ENCODE data around the gene HSF5. TPM values are rescaled to one million over a fixed set of nuclear protein-coding genes. Genes with fewer than 3 reads are reported as not detected.

Gene HSF5
- total RNA-seq, 1 experiment from 2014 or later = not detected

- Histone ChIP-seq H3K4me1 (ENCODE audit: insufficient read depth, low read length) (peaks cover 37% of the 10 kb centered on the region), H3K27me3 (ENCODE audit: low read length) (no peaks in the 10 kb centered on the region), H2AFZ (ENCODE audit: low read length) (no peak overlapping the region), H3K36me3 (ENCODE audit: low read depth, low read length) (no peaks in the 10 kb centered on the region), H3K27ac (ENCODE audit: low read length) (peak overlapping the region; percentile 5; the same call in 1 of the 2 replicates), H3K79me2 (ENCODE audit: low read length) (no peaks in the 10 kb centered on the region), H4K20me1 (ENCODE audit: low read length) (no peaks in the 10 kb centered on the region), H3K9ac (ENCODE audit: low read length) (no peak overlapping the region), H3K4me3 (ENCODE audit: low read length) (no peak overlapping the region), H3K4me2 (ENCODE audit: low read length) (peak overlapping the region; percentile 56), H3F3A (ENCODE audit: low read length, unreplicated experiment) (no peaks in the 10 kb centered on the region), H3K9me2 (replicated peaks; ENCODE audit: low read length) (no peaks in the 10 kb centered on the region), H3K9me3 (ENCODE audit: low read length) (no peaks in the 10 kb centered on the region)
- POLR2A ChIA-PET (ENCODE audit: unreplicated experiment) = no interaction called here
- peak; percentile 64 for DNase-seq
- peak; percentile 22; the same call in 1 of the 2 replicates for ATAC-seq
- intact Hi-C loops (cut with micrococcal nuclease) = no loop called here
- CTCF ChIA-PET = no interaction called here
- BruUV-seq (replicated peaks) = no TSS peak
- TF ChIP-seq EZH2 (IDR thresholded peaks at IDR 0.05; ENCODE audit: low read length, unreplicated experiment) (no peak), EZH2phosphoT487 (IDR thresholded peaks at IDR 0.05; ENCODE audit: borderline replicate concordance, low read length) (no peak), CTCF (conservative IDR thresholded peaks at IDR 0.05; ENCODE audit: low read depth, low read length) (no peak)
Measured at GRCh38 chr17:58402047-58402446, 86.2 kb downstream of the HSF5 start.

- Histone ChIP-seq H3K9me3 (ENCODE audit: low read length) (no peaks in the 10 kb centered on the region), H3K9ac (ENCODE audit: low read length) (no peak overlapping the region), H3K4me2 (ENCODE audit: low read length) (peak overlapping the region; percentile 56), H3K4me3 (ENCODE audit: low read length) (no peak overlapping the region), H3K9me2 (replicated peaks; ENCODE audit: low read length) (no peaks in the 10 kb centered on the region), H3K36me3 (ENCODE audit: low read depth, low read length) (no peaks in the 10 kb centered on the region), H4K20me1 (ENCODE audit: low read length) (no peaks in the 10 kb centered on the region), H3K27ac (ENCODE audit: low read length) (no peak overlapping the region), H2AFZ (ENCODE audit: low read length) (no peak overlapping the region), H3K4me1 (ENCODE audit: insufficient read depth, low read length) (peaks cover 37% of the 10 kb centered on the region), H3K79me2 (ENCODE audit: low read length) (no peaks in the 10 kb centered on the region), H3K27me3 (ENCODE audit: low read length) (no peaks in the 10 kb centered on the region), H3F3A (ENCODE audit: low read length, unreplicated experiment) (no peaks in the 10 kb centered on the region)
- POLR2A ChIA-PET (ENCODE audit: unreplicated experiment) = no interaction called here
- ATAC-seq (no peak), DNase-seq (peak; percentile 45)
- intact Hi-C loops (cut with micrococcal nuclease) = no loop called here
- TF ChIP-seq CTCF (conservative IDR thresholded peaks at IDR 0.05; ENCODE audit: low read depth, low read length) (no peak), EZH2 (IDR thresholded peaks at IDR 0.05; ENCODE audit: low read length, unreplicated experiment) (no peak), EZH2phosphoT487 (IDR thresholded peaks at IDR 0.05; ENCODE audit: borderline replicate concordance, low read length) (no peak)
- no TSS peak for BruUV-seq (replicated peaks)
- CTCF ChIA-PET = no interaction called here
Measured at GRCh38 chr17:58401287-58401686, 86.9 kb downstream of the HSF5 start.

GRCh38 chr17:58400826-58401225, 87.4 kb downstream of the HSF5 start:
- no peaks in the 10 kb centered on the region for H3K9me3 ChIP-seq (ENCODE audit: low read length)
- no peak for DNase-seq
- no peaks in the 10 kb centered on the region for H3K79me2 ChIP-seq (ENCODE audit: low read length)
- H3F3A ChIP-seq (ENCODE audit: low read length, unreplicated experiment) = no peaks in the 10 kb centered on the region
- intact Hi-C loops (cut with micrococcal nuclease) = no loop called here
- POLR2A ChIA-PET (ENCODE audit: unreplicated experiment) = no interaction called here
- no peaks in the 10 kb centered on the region for H4K20me1 ChIP-seq (ENCODE audit: low read length)
- no peak for TF ChIP-seq EZH2 (IDR thresholded peaks at IDR 0.05; ENCODE audit: low read length, unreplicated experiment)
- TF ChIP-seq EZH2phosphoT487 (IDR thresholded peaks at IDR 0.05; ENCODE audit: borderline replicate concordance, low read length) = no peak
- TF ChIP-seq CTCF (conservative IDR thresholded peaks at IDR 0.05; ENCODE audit: low read depth, low read length) = no peak
- H2AFZ ChIP-seq (ENCODE audit: low read length) = no peak overlapping the region
- H3K4me1 ChIP-seq (ENCODE audit: insufficient read depth, low read length) = peaks cover 37% of the 10 kb centered on the region
- H3K27me3 ChIP-seq (ENCODE audit: low read length) = no peaks in the 10 kb centered on the region
- ATAC-seq = no peak
- H3K4me3 ChIP-seq (ENCODE audit: low read length) = no peak overlapping the region
- no peaks in the 10 kb centered on the region for H3K36me3 ChIP-seq (ENCODE audit: low read depth, low read length)
- no peak overlapping the region for H3K27ac ChIP-seq (ENCODE audit: low read length)
- BruUV-seq (replicated peaks) = no TSS peak
- CTCF ChIA-PET = interaction anchor here (1.1 kb wide), 1 partner anchor 17 kb away, joined by 4 read pairs; the partner anchor contains the start of gene RNF43
- no peak overlapping the region for H3K9ac ChIP-seq (ENCODE audit: low read length)
- peak overlapping the region; percentile 56 for H3K4me2 ChIP-seq (ENCODE audit: low read length)
- H3K9me2 ChIP-seq (replicated peaks; ENCODE audit: low read length) = no peaks in the 10 kb centered on the region
